Loucy (cell line): ENCODE measurements around the gene FAM13C.

ENCODE experiments used
- EZH2phosphoT487 ChIP-seq: fragments of 200-600 bp; IDR thresholded peaks from 2 replicates; pipeline ENCODE4 v1.6.1; 2018; ENCODE audit warnings: antibody characterized with exemption, mild to moderate bottlenecking, moderate library complexity, borderline replicate concordance
- TF ChIP-seq, protein P1 (sequence below): fragments of 200-600 bp; sonication (generic); conservative IDR thresholded peaks from 2 replicates; pipeline ENCODE4 v1.5.1; 2014; ENCODE audit warnings: mild to moderate bottlenecking, antibody characterized with exemption, low read length

DNA sequence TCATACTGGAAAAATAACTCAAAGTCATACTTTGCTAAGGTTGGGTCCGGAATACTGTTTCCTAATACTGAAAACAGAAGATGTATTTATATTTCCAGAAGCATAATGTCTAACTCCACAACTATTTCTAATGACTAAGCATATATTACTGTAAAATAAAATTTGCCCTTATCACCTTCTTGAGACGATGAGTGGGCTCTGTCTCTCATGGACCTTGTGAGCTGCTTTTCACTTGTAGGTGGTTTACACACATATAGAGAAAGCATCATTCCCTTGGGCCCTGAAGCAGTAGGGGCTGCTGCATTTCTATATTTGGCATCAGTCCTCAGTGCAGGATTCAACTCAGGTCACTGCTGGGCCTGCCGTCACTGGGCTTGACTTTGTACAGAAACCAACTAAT is 10.7 kb upstream of the FAM13C start:
- TF ChIP-seq, protein P1, sequence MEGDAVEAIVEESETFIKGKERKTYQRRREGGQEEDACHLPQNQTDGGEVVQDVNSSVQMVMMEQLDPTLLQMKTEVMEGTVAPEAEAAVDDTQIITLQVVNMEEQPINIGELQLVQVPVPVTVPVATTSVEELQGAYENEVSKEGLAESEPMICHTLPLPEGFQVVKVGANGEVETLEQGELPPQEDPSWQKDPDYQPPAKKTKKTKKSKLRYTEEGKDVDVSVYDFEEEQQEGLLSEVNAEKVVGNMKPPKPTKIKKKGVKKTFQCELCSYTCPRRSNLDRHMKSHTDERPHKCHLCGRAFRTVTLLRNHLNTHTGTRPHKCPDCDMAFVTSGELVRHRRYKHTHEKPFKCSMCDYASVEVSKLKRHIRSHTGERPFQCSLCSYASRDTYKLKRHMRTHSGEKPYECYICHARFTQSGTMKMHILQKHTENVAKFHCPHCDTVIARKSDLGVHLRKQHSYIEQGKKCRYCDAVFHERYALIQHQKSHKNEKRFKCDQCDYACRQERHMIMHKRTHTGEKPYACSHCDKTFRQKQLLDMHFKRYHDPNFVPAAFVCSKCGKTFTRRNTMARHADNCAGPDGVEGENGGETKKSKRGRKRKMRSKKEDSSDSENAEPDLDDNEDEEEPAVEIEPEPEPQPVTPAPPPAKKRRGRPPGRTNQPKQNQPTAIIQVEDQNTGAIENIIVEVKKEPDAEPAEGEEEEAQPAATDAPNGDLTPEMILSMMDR, result no peak
- no peak for TF ChIP-seq EZH2phosphoT487
